ENCODE results near the gene RTN4R.
"Not testable (repeated sequence)": the region's sequence is repeated elsewhere in the genome, so short reads cannot be mapped to it uniquely, and the experiment has no call there.

Gene RTN4R

DNA sequence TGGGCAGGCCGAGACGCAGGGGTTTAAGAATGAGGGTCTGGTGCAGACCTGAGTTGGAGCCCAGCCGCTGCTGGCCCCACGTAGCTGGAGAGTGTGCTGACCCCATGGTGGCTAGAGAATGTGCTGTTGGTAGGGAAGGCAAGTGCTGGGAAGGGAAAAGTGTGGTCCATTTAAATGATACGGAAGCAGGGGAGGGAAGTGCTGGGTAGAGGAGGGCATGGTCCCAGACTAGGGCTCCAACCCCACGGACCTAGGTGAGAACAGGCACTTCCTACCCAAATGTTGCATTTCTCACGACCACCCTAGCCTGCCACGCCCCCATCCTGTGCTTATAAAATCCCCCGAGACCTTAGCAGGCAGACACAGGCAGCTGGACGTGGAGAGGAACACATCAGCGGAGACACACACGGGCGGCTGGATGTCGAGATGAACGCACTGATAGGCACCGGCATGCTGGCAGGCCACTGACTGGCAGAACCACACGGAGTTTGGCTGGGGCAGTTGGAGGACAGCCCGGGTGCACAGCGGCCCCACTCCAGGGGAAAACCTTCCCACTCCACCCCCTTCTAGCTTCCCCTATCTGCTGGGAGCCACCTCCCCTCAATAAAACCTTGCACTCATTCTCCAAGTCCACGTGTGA lies 18.8 kb upstream of the RTN4R start:
- DNase-seq (ENCODE audit: low read depth, low spot score) = not testable (repeated sequence)

DNA sequence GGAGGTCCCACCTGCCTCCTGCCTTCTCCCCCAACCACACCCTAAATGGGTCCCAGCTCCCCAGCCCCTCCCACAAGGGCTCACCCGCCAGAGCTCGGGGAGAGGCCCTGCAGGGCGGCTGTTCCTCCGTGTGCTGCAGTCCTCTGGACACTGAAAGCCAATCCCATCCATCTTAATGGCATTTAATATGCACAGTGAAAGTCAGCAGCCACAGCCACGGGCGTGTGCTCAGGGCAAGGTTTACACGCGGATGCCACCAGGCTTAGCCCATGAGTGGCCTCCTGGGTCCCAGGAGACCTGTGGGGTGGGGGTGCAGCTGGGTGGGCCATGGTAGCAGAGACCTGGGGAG lies 18.2 kb upstream of the RTN4R start:
- DNase-seq (ENCODE audit: low read depth, low spot score) = not testable (repeated sequence)

DNA sequence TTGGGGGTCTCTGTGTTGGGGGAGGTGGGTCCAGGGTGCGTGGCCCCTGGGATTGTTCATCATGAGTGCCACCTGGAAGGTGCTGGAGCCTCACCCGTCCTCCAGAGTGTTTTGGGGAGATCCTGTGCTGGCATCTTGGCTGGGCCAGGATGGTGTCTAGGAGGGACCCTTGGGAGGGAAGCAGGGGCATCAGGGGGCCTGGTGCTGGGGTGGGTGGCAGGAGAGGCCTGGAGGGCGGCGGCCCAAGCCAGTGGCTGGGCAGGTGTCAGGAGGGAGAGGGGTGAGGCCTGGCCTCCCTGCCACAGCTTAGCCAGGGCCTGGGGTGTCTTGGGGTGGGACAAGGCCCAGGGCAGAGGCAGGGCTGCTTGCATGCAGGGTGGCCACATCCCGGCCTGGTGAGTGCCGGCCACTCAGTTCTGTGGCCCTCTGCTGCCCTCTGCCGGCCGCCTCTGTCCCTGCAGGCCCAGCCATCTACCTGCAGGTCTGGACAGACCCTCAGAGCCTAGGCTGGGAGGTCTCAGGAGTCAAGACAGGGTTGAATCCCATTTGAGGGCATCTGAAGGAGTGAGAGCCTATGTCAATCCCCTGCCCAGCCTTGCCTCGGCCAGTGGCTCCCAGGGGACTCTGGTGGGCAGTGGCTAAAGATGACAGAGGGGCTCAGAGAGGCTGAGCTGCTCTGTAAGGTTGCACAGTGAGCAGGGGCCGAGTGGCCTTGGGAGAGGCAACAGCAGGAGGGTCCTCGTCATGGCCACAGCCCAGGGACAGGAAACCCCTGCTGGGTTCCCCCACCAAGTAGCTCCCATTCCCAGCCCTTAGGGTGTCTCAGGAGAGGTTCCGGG lies 17.6 kb upstream of the RTN4R start:
- DNase-seq (ENCODE audit: low read depth, low spot score) = peak; percentile 64

DNA sequence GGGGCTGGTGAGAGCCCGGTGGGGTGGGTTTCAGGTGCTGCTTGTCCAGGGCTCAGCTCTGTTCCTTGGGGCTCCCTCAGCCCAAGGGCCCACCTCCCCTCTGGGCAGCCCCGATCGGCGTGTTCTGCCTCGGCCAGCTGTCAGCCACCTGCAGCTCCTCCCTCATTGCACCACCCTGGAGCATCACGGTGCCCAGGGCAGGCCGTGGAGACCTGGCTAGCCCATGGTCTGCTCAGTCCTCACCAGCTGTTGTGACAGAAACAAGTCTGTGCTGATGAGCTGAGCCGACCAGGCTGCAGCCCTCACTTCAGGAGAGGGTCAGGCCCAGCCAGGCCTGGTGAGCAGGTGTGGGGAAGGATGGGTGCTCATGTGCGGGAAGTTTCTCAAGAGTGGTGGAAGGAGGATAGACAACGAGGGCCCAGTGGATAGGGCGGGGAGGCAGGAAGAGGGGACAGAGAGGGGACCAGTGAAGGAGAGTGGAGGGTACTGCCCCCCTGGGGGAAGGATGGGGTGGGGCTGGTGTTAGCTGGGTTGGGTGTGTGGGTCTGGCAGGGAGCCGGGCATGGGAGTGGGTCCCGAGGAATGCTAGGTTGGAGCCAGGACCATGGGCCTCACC lies 16.5 kb upstream of the RTN4R start:
- DNase-seq (ENCODE audit: low read depth, low spot score) = no peak

DNA sequence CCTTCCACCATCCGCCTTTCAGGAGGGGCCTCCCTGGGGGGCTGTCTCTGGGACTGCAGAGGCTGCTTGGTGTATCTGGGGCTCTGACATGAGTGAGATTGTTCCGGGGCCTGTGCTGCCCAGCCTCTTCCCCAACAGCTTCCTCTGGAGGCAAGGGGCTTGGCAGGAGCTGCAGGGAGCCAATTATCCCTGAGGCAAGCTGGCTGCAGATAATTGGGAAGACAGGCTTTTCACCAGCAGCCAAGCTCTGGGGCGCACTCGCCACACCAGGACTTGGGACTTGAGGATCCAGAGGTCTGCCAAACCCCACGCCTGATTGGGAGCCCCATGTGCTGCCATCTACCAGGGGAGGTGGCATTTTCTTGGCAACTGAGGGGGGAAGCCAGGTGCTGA lies 15.6 kb upstream of the RTN4R start:
- DNase-seq (ENCODE audit: low read depth, low spot score) = no peak

DNA sequence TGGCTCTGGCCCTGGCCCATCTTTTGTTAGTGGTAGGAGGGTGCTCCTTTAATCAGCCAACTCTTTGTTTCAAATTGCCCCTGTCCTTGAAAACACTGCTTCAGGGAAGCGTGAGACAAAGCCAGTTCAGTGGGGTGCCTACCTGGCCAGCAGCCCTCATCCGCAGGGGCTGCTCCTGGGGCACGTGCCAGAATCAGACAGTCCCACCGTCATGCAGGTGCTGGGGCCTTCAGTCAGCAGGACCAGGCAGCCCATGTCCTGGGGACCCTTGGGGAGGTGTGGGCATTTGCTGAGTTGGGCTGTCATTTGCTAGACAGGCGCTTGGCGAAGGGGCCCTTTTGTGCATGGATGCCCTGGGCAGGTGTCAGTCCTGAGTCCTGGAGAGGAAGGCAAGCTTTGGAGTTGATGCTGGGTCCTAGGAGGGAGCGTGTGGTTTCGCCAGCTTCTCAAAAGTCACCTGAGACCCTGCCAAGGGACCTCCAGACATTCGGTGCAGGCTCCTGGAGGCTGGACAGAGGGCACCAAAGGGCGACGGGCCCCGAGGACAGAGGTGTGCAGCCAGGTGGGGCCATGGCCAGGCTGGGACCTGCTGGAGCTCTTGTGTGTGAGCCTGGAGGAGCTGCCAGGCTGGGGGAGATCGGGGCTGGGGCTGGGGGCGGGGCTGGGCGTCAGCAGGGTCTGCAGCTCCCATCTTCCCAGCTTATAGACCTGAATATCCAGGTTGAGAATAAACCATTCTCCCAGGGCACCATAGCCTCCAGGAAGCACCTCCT lies 15.0 kb upstream of the RTN4R start:
- DNase-seq (ENCODE audit: low read depth, low spot score) = no peak

DNA sequence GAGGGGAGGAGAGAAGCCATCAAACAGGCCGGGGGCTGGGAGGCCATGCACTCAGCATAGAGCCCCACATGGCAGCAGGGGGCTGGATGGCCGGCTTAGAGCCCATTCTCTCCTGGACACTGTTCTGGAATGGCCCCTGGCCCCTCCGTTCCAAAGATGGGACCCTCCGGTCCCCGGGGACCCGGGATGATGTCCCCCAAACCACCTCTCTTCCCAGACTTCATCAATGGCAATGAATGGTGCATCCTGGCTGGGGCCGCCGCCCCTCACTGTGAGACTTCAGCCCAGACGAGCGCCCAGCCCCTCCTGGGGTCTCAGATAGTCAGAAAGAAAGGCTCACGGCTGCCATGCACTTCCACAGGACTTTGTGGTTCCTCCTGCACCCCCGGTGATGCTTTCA lies 13.8 kb upstream of the RTN4R start:
- no peak for DNase-seq (ENCODE audit: low read depth, low spot score)

DNA sequence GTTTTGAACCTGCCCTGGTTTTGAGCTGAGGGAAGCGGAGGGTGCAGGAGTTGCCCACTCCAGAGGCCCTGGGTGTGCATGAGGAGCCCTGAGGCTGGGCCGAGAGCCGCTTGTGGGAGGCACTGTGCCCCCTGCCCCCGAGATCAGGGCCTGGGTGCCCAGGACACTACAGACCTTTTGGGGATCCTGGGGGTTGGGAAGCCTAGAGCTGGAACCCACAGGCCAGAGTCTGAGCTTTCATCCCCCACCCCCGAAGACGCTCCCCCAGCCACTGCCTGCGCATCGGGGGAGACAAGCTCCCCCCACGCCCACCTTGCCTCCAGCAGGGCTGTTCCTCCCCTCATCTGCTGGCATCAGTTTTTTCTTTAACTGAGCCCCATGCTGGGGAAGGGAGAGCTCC lies 13.4 kb upstream of the RTN4R start:
- not testable (repeated sequence) for DNase-seq (ENCODE audit: low read depth, low spot score)

DNA sequence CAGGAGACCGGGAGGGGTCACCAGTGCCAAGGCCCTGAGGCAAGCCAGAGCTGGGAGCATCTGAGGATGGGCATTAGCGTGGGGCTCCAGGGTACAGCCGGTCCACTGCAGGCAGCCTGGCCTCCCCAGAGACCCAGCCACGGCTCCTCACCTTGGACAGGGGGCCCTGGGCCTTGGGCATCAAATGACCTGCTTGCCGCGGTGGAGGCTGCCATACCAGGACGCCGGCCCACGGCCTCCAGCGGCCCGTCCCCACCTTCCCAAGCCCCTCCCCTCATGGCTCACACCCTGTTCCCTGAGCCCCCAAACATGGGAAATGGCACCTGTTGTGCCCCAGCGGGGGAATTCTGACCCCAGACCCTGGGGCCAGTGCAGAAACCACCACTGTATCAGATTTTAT lies 12.7 kb upstream of the RTN4R start:
- DNase-seq (ENCODE audit: low read depth, low spot score) = no peak

DNA sequence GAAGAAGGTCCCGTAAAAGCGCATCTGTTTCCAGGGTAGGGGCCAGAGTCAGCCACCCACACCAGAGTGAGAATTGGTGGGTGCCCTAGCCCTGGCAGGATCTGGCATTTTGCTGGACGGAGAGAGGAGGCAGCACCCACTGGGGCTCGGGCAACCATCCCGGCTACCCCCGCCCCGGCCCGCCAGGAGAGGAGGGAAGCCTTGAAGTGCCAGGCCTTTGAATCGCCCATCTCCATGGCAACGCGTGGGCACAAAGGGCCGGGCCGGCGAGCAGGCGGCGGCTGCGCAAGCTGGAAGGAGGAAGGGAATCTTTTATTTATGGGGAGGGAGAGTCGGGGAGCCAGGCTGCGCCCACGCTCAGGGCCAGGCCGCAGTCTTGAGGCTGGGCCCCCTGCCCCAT lies 12.0 kb upstream of the RTN4R start:
- not testable (repeated sequence) for DNase-seq (ENCODE audit: low read depth, low spot score)

DNA sequence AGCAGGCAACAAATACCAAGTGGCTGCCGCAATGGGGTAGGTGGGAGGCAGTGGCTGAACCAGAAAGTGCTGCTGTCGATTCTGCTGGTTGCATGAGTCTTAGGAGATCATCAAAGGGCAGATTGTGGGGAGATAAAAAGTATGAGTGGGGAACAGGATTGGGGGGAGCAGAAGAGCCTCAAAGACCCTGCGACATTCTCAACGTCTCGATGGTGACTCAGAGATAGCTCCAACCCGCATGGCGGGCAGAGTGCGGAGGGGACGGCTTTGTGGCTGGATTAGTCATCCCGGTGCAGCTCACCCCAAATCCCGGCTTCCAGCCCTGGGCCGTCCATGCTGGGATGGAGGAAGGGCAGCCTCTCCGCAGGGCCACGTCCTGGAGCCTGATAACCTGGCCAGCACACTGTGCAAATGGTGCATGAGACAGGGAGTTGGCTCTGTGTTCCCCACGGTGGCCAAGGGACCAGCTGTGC lies 11.6 kb upstream of the RTN4R start:
- DNase-seq (ENCODE audit: low read depth, low spot score) = no peak

DNA sequence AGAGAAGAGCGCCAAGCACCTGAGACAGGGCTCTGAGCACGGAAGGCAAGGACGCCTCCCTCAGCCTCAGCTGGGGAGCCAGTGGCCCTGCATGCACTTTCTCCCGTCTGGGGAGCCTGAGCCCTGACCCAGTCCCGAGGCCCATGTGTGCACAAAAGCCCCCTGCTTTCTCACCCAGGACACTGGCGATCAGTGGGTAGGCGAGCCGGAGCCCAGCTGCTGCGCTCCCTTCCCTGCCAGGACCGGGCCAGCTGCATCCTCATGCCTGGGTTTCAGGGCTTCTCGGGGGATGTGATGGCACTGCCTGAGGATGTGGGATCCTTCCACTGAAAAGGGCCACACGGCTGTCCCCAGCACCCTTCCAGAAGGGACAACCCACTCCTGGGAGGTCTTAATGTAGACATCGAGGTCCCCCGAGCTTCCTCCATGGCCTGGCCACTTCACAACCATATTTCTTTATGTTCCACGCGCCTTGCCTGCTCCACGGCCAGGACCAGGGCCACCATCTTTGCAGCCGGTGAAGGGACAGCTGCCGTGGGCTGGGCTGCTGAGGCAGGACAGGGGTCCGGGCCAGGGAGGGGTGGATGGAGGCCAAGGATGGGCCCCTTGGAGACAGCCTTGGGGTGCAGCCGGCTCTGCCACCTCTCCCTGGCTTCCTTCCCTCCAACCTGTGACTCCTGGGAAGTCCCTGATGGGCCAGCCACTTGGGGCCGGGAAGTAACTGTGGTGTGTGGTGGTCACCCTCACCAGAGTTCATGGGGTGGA lies 10.8 kb upstream of the RTN4R start:
- not testable (repeated sequence) for DNase-seq (ENCODE audit: low read depth, low spot score)

DNA sequence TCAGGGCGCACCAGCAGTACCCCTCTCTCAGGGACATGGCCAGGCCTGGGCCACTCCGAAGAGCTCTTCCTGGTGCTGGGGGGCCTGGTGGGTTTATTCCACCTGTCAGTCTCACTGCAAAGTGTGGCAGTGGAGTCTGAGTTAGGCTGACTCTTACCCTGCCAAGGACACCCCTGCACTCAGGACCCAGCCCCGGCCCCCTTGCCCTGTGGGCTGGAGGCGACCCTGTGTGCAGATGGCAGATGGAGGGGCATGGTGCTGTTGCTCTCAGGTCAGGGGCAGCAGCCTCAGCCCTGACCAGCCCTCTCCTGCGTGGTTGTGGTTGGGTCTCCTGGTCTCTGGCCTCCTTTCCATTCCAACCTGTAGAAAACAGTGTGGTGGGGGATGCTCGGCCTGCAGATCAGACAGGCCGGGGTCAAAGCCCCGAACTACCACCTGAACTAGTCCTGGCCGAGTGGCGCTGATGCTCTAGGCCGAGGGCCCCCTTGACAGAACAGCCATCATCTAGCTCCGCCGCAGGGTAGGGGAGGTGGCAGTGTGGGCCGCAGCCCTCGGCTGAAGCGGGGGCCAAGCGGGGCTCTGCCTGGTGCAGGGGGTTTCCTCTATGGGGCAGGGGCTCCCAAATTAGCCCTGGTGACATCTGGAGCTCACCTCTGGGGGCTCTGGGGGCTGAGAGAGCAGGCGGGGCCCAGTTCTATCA lies 10.0 kb upstream of the RTN4R start:
- not testable (repeated sequence) for DNase-seq (ENCODE audit: low read depth, low spot score)

DNA sequence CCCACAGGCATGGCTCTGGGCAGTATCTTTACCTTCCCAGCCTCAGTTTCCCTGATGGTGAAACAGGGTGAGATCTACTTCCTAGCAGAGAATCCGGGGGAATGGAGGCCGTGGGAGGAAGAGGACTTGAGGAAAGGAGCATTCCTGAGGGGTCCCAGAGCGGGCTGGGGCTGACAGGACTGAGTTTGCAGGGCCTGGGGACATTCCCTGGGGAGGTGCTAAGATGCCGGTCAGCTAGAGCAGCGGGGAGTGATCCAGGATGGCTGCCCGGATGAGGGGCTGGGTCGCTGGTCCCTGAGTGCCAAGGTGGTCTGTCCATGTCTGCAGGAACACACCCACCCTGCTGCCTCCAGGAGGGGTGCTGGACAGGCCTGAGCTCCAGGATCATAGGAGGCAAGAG lies 8.3 kb upstream of the RTN4R start:
- DNase-seq (ENCODE audit: low read depth, low spot score) = no peak

DNA sequence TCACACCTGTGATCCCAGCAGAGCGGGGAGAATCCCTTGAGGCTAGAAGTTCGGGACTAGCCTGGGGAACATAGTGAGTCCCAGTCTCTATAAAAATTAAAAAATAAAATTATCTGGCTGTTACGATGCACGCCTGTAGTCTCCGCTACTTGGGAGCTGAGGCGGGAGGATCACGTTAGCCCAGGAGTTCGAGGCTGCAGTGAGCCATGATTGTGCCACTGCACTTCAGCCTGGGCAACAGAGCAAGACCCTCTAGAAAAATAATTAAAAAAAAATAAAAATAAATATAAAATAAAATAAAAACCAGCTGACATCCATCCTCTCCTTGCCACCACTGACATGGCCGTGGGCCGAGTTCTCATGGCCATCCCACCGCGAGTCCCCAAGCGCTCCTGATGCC lies 7.7 kb upstream of the RTN4R start:
- DNase-seq (ENCODE audit: low read depth, low spot score) = no peak

DNA sequence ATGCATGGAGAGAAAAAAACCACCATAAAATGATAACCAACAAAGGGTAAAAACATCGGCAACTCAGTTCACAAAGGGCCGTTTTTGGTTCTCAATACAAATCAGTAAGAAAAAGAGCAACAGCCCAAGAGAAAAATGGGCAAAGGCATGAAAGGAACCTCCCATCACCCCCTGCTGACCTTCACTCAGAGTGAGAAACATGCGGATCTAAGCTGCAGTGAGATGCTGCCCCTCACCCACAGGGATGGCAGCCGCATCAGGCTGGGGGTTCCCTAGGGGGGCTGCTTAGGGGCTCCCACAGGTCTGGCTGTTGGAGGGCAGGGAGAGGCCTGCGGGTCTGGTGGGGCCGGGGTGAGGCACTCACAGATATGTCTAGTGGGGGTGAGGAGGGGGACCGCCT lies 7.2 kb upstream of the RTN4R start:
- not testable (repeated sequence) for DNase-seq (ENCODE audit: low read depth, low spot score)

DNA sequence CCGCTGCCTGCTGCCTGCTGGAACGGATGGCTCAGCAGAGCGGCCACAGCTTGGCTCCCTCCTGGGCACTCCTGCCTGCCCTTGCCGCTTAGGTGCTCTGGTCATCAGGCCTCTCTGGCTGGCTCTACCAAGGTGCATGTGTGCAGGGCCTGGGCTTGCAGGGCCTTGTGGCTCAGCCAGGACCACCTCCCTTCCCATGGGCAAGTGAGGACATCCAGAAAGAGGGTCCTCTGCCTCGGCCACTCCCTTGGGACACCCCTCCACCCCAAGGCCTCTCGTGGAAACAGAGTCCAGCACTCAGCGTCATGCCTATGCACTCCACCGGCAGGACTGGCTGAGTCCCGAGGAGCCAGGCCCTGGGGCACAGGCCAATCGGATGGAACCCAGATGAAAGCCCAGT lies 6.3 kb upstream of the RTN4R start:
- not testable (repeated sequence) for DNase-seq (ENCODE audit: low read depth, low spot score)

DNA sequence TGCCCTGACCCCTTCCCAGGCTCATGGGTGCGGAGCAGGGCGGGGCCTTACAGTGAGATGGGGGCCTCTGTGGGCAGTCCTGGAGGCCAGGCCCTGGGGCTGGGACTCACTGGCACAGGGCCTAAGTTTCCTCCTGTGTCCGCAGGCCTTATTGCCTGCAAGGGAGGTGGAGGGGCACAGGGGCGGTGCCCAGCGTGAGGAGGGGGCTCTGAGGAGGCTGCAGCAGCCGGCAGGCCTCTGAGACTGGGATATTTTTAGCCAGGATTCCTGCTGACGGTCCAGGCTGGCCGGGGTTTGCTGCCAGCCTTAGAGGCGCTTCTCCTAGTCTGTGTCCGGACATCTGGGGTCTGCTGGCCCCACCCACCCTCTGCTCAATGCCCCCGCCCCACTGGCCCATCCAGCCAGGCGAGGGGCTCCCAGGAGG lies 5.7 kb upstream of the RTN4R start:
- DNase-seq (ENCODE audit: low read depth, low spot score) = no peak

DNA sequence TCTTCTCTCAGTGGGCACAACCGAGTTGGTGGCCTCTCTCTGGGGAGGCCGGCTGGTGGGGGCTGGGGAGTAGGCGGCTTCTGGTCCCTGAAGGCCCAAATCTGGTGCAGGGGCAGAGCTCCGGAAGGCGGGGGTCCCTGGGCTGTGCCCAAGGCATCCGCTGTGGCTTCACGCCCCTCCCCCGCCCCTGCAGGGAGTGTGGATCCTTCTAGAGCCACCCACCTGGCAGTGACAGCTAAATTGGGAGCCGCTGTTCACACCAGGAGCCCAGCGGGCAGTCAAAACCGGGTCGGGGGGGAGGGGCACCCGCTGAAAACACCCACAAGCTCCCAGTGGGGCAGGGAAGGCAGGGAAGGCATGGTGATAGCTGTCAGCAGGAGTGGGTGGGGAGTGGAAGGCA lies 4.6 kb upstream of the RTN4R start:
- no peak for DNase-seq (ENCODE audit: low read depth, low spot score)

DNA sequence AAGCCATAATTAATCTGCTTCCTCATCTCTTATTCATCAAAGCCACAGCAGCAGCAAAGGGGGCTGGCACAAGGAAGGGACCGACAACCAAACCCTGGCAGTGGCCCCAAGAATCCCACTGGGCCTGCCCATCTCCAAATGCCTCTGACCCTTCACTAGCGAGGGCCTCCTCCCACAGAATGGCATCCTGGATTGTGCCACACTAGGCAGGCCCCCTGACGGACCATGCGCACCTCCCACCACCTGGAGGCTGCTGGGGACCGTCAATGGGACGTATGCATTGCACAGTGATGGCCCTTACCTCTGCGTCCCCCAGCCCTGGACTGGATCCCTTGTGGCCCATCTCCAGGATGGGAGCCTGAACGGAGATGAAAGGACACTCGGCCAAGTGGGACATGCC lies 4.1 kb upstream of the RTN4R start:
- no peak for DNase-seq (ENCODE audit: low read depth, low spot score)
